ENCODE results near the gene SAMMSON. TPM values are rescaled to one million over a fixed set of nuclear protein-coding genes. Genes with fewer than 3 reads are reported as not detected.

Gene SAMMSON
- total and polyA plus RNA-seq, 2 of the 4 experiments (the other 2 are of a cell fraction), result not detected

DNA sequence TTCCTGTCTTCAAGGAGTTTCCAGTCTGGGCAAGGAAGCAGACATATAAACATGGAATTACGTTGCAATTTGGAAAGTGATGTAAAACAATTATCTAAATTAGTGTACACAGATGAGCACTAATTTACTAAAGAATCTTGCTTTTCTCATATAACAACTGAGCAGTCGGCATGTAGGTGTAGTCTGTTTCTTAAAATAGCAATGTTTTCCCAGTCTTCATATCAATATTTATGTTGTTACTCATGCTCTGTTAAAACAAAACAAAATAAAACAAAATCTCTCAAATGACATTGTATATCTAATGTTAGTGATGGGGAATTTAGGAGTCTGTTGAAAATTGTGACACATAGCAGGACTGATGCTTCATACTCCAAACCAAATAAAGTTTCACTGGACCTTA, 75.6 kb downstream of the SAMMSON start:
- Histone ChIP-seq H2BK5ac (ENCODE audit: low read depth, low read length, poor library complexity, severe bottlenecking) (no peak overlapping the region), H4K91ac (ENCODE audit: insufficient read depth, low read depth, low read length) (no peak overlapping the region), H3K4me3 (ENCODE audit: insufficient read depth, low read depth, low read length) (no peak overlapping the region), H2AK9ac (replicated peaks; ENCODE audit: low read depth, low read length, poor library complexity) (no peak overlapping the region), H3K79me1 (ENCODE audit: low read depth in 1 of 2, low read length in 2 of 2) (no peaks in the 10 kb centered on the region), H3K4ac (ENCODE audit: low read depth, low read length) (no peak overlapping the region), H2BK120ac (ENCODE audit: low read depth, low read length) (no peak overlapping the region), H3K27ac (ENCODE audit: insufficient read depth, low read length) (no peak overlapping the region), H3K36me3 (ENCODE audit: control insufficient read depth, insufficient read depth, low read length) (no peaks in the 10 kb centered on the region), H3K9ac (ENCODE audit: low read depth, low read length) (no peak overlapping the region), H3K23ac (ENCODE audit: low read depth, low read length) (no peak overlapping the region), H3K9me1 (ENCODE audit: insufficient read depth, low read length) (no peaks in the 10 kb centered on the region), H3K9me3 (ENCODE audit: control insufficient read depth, insufficient read depth, low read length) (no peaks in the 10 kb centered on the region), H3K18ac (ENCODE audit: low read depth, low read length) (no peak overlapping the region), H3K56ac (ENCODE audit: extremely low read depth, insufficient read depth, low read length) (no peak overlapping the region), H2AFZ (replicated peaks; ENCODE audit: low read length, poor library complexity) (no peak overlapping the region), H3K14ac (replicated peaks; ENCODE audit: low read depth, low read length) (no peak overlapping the region), H2BK15ac (ENCODE audit: low read depth, low read length) (no peak overlapping the region), H4K20me1 (ENCODE audit: insufficient read depth, low read length) (no peaks in the 10 kb centered on the region), H3K4me1 (ENCODE audit: control insufficient read depth, insufficient read depth, low read length) (no peaks in the 10 kb centered on the region), H4K5ac (ENCODE audit: low read depth, low read length) (no peak overlapping the region), H4K8ac (ENCODE audit: low read depth in 2 of 2, low read length in 2 of 2) (no peak overlapping the region), H3K27me3 (ENCODE audit: control insufficient read depth, insufficient read depth, low read length) (peaks cover 19% of the 10 kb centered on the region), H2AK5ac (ENCODE audit: low read depth, low read length) (no peak overlapping the region), H2BK20ac (ENCODE audit: low read depth, low read length) (no peak overlapping the region), H3K4me2 (ENCODE audit: low read depth, low read length) (no peak overlapping the region)
- TF ChIP-seq NFE2L2 (IDR thresholded peaks at IDR 0.05; ENCODE audit: low read depth, low read length), result no peak
- no peak for TF ChIP-seq RCOR1 (IDR thresholded peaks at IDR 0.05; ENCODE audit: insufficient replicate concordance, low read length)
- TF ChIP-seq RFX5 (IDR thresholded peaks at IDR 0.05; ENCODE audit: low read depth, low read length), result no peak
- TF ChIP-seq MAZ (IDR thresholded peaks at IDR 0.05; ENCODE audit: borderline replicate concordance, low read depth, low read length), result no peak
- no peak for TF ChIP-seq FOS (IDR thresholded peaks at IDR 0.05; ENCODE audit: low read depth, low read length)
- no peak for TF ChIP-seq ELK1 (IDR thresholded peaks at IDR 0.05; ENCODE audit: borderline replicate concordance, low read depth, low read length)
- TF ChIP-seq CHD1 (IDR thresholded peaks at IDR 0.05; ENCODE audit: low read depth, low read length), result no peak
- TF ChIP-seq CTCF (conservative IDR thresholded peaks at IDR 0.05; ENCODE audit: low read depth, low read length), result no peak
- no peak for TF ChIP-seq RAD21 (IDR thresholded peaks at IDR 0.05; ENCODE audit: low read length)
- TF ChIP-seq BHLHE40 (IDR thresholded peaks at IDR 0.05; ENCODE audit: low read depth, low read length), result no peak
- no peak for TF ChIP-seq CEBPB (IDR thresholded peaks at IDR 0.05; ENCODE audit: low read depth, low read length)
- TF ChIP-seq, protein P1, sequence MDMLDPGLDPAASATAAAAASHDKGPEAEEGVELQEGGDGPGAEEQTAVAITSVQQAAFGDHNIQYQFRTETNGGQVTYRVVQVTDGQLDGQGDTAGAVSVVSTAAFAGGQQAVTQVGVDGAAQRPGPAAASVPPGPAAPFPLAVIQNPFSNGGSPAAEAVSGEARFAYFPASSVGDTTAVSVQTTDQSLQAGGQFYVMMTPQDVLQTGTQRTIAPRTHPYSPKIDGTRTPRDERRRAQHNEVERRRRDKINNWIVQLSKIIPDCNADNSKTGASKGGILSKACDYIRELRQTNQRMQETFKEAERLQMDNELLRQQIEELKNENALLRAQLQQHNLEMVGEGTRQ (IDR thresholded peaks at IDR 0.05; ENCODE audit: low read depth, low read length), result no peak
- no peak for TF ChIP-seq POLR2A (IDR thresholded peaks at IDR 0.05; ENCODE audit: low read depth, low read length)
- TF ChIP-seq SMC3 (IDR thresholded peaks at IDR 0.05; ENCODE audit: low read depth, low read length), result no peak
- TF ChIP-seq MXI1 (IDR thresholded peaks at IDR 0.05; ENCODE audit: borderline replicate concordance, low read depth, low read length), result no peak
- TF ChIP-seq MAFK (IDR thresholded peaks at IDR 0.05; ENCODE audit: low read depth, low read length), result no peak
- in situ Hi-C loops (cut with MboI; ENCODE audit: low sequenced_read_pairs) (no loop called here), intact Hi-C loops (cut with micrococcal nuclease) (loop anchor here (10.0 kb wide), 1 partner anchor 440 kb away; no protein-coding TSS in a partner anchor), dilution Hi-C loops (cut with HindIII; ENCODE audit: low sequenced_read_pairs, unreplicated experiment) (no loop called here)
- POLR2A ChIA-PET (ENCODE audit: unreplicated experiment), result no interaction called here
- WGBS, 2 experiments (ENCODE audit: extremely low coverage in 2 of 2, insufficient read length in 1 of 2), result no CpG with 5 or more reads among the region's 2 CpGs
- ATAC-seq (ENCODE audit: low read depth) (no peak), DNase-seq (no peak)
- CTCF ChIA-PET, result interaction anchor here (1.0 to 2.1 kb wide), 3 partner anchors 11 to 406 kb away, joined by 3 to 7 read pairs (median 6); no protein-coding TSS in a partner anchor
- no TSS peak for BruUV-seq (replicated peaks)
